K562 (cell line): ENCODE results near the gene OPCML.

Experiments
- CUX1 ChIP-seq: fragments of 200-800 bp; sonication (Bioruptor generic); IDR thresholded peaks from 2 replicates; pipeline ENCODE4 v1.6.1; 2016; ENCODE audit warnings: missing genetic modification characterization, missing compliant biosample characterization
- GATA2 ChIP-seq: sonication (generic); formaldehyde crosslinking; IDR thresholded peaks from 2 replicates; pipeline ENCODE4 v1.4.0; 2020; ENCODE audit warnings: mild to moderate bottlenecking, missing genetic modification reagents
- POLR2AphosphoS2 ChIP-seq: IDR thresholded peaks from 2 replicates; pipeline ENCODE4 v1.6.1; 2012; ENCODE audit warnings: low read length, improper control_type of control experiment
- ZNF282 ChIP-seq: sonication (generic); formaldehyde crosslinking; IDR thresholded peaks from 2 replicates; pipeline ENCODE4 v1.8.1; 2023; ENCODE audit warnings: missing genetic modification reagents
- TF ChIP-seq, protein P1 (sequence below), 3 experiments: IDR thresholded peaks in 2 of 3; conservative IDR thresholded peaks in 1 of 3; 2 replicates each; pipeline ENCODE4 v1.5.1; 2011 to 2012; ENCODE audit warnings: low read length in 3 of 3, mild to moderate bottlenecking in 3 of 3, control low read depth in 2 of 3, improper control_type of control experiment in 1 of 3, inconsistent platforms in 1 of 3, low read depth in 1 of 3, mixed read lengths in 1 of 3, moderate library complexity in 1 of 3; ENCODE audit not compliant: insufficient read depth in 2 of 3
- TF ChIP-seq, protein P2 (sequence below): sonication (generic); formaldehyde crosslinking; IDR thresholded peaks from 2 replicates; pipeline ENCODE4 v1.9.0; 2022; ENCODE audit warnings: mild to moderate bottlenecking, missing genetic modification reagents
- TF ChIP-seq, protein P3 (sequence below): fragments of 250-450 bp; sonication (Bioruptor Pico); IDR thresholded peaks from 2 replicates; pipeline ENCODE4 v1.5.0; 2021

GRCh38 chr11:133081020-133081419 lies 451.3 kb downstream of the OPCML start:
- TF ChIP-seq CUX1 (CRISPR knock-in tag) (no peak), ZNF282 (no peak), GATA2 (no peak), POLR2AphosphoS2 (no peak)
- TF ChIP-seq, protein P1, sequence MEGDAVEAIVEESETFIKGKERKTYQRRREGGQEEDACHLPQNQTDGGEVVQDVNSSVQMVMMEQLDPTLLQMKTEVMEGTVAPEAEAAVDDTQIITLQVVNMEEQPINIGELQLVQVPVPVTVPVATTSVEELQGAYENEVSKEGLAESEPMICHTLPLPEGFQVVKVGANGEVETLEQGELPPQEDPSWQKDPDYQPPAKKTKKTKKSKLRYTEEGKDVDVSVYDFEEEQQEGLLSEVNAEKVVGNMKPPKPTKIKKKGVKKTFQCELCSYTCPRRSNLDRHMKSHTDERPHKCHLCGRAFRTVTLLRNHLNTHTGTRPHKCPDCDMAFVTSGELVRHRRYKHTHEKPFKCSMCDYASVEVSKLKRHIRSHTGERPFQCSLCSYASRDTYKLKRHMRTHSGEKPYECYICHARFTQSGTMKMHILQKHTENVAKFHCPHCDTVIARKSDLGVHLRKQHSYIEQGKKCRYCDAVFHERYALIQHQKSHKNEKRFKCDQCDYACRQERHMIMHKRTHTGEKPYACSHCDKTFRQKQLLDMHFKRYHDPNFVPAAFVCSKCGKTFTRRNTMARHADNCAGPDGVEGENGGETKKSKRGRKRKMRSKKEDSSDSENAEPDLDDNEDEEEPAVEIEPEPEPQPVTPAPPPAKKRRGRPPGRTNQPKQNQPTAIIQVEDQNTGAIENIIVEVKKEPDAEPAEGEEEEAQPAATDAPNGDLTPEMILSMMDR (IDR thresholded peaks at IDR 0.05 in 2 of 3, conservative IDR thresholded peaks at IDR 0.05 in 1 of 3; ENCODE audit: insufficient read depth in 2 of 3, low read depth in 1 of 3, low read length in 3 of 3): no peak
- TF ChIP-seq, protein P2, sequence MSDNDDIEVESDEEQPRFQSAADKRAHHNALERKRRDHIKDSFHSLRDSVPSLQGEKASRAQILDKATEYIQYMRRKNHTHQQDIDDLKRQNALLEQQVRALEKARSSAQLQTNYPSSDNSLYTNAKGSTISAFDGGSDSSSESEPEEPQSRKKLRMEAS (CRISPR knock-in tag): no peak
- TF ChIP-seq, protein P3, sequence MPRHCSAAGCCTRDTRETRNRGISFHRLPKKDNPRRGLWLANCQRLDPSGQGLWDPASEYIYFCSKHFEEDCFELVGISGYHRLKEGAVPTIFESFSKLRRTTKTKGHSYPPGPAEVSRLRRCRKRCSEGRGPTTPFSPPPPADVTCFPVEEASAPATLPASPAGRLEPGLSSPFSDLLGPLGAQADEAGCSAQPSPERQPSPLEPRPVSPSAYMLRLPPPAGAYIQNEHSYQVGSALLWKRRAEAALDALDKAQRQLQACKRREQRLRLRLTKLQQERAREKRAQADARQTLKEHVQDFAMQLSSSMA (CRISPR knock-in tag): no peak
